HG03103 (cell line): ENCODE results near the gene FYCO1.

Source experiments
- ATAC-seq: cut with Tn5 transposase; IDR thresholded peaks from one replicate; pipeline ENCODE4 v1.9.1; 2021; ENCODE audit warnings: low read depth; ENCODE audit not compliant: unreplicated experiment

The FYCO1 gene

GRCh38 chr3:45922950-45923590 is 72.6 kb downstream of the FYCO1 start:
- no peak for ATAC-seq

- ATAC-seq, result no peak
Measured at GRCh38 chr3:45922039-45922326, 73.6 kb downstream of the FYCO1 start.

- ATAC-seq, result no peak
Measured at GRCh38 chr3:45921158-45922038, 74.2 kb downstream of the FYCO1 start.

DNA sequence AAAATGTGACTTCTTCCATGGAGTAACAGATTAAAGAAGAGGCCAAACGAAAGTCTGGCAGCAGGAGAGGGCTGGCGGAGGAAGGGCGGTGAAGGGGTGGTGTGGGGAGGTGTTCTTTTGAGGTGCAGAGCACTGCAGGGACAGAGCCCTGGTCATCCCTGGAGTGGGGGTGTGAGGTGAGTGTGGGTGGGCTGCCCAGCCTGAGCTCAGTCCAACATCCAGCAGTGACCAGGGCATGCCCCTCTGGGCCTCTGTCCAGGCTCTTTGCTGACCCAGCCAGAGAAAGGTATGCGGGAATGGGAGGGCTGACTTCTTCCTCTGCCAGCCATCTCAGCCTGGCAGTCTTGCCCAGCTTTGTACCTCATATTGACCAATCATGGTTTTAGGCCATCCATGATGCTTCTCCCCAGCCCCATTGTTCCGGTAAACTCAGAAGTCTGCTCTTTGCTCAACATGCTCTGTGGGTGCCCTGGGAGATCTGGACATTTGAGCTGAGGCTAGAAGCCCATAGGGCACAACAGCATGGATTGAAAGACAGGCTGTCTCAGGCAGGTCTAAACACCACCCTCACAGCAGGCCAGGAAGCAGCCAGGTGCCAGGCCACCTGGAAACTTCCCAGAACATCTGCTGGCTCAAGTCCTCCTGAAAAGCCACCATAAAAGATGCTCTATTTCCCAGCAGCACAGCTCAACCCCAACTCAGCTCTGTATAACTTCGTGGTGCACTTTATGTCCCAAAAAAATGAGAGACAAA is 78.3 kb downstream of the FYCO1 start:
- no peak for ATAC-seq

DNA sequence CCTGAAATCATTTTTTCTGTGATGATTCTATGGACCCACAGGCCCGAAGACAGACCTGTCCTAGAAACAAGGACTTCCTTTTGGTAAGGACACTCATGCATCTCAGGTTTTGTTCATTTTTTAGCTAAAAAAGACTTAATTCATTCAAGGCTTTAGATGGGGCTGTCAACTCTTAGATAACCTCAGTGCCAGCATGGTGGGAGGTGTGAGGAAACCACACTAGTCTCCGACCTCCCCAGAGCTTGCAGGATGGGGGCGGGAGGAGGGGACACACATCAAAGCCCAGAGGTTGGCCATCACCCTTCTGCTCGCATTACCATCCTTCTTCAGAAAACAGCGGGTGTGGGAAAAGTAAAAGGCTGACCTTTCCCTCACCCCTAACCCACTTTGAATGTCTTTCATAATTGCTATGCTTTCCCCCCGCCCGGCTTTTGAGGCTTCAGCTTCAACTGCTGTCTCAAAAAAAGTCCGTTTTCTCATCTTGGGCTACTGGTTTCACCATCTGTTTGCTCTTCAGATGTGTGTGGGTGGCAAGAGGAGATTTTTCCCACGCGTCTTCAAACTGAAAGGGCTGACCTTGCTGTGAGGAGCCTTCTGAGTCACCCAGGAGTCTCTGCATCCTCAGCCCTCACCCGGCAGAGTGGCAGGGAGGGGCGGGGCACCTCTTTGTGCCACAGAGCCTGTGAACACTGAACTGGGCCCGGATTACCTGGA is 79.9 kb downstream of the FYCO1 start:
- ATAC-seq, result peak; percentile 85

DNA sequence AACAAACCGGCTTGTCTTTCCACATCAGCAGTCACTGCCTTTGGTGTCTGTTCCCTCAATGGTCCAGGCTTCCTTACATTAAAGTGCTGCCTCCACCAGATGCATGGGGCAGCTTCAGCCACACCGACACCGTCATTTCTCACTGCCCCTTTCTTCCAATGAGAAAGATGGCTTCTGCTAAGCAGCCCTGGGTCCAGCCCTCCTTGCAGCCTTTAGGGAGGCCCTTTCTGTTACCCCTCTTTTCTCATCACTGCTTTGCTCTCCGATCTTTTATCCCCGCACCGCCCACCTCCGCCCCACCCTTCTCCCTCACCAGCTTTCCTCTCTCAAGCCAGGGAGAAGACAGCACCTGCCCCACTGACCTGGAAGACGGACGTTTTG is 80.6 kb downstream of the FYCO1 start:
- ATAC-seq, result no peak

- no peak for ATAC-seq
Measured at GRCh38 chr3:45914362-45915058, 81.1 kb downstream of the FYCO1 start.

GRCh38 chr3:45912435-45912834 is 83.2 kb downstream of the FYCO1 start:
- no peak for ATAC-seq

GRCh38 chr3:45911511-45912226 is 84.0 kb downstream of the FYCO1 start:
- no peak for ATAC-seq

- ATAC-seq, result no peak
Measured at GRCh38 chr3:45910892-45911291, 84.7 kb downstream of the FYCO1 start.

GRCh38 chr3:45909542-45909941 is 86.1 kb downstream of the FYCO1 start:
- ATAC-seq, result no peak

- ATAC-seq, result no peak
Measured at GRCh38 chr3:45908761-45909160, 86.9 kb downstream of the FYCO1 start.

GRCh38 chr3:45907769-45908705 is 87.6 kb downstream of the FYCO1 start:
- ATAC-seq, result no peak

- ATAC-seq, result no peak
Measured at GRCh38 chr3:45906681-45907407, 88.8 kb downstream of the FYCO1 start.

DNA sequence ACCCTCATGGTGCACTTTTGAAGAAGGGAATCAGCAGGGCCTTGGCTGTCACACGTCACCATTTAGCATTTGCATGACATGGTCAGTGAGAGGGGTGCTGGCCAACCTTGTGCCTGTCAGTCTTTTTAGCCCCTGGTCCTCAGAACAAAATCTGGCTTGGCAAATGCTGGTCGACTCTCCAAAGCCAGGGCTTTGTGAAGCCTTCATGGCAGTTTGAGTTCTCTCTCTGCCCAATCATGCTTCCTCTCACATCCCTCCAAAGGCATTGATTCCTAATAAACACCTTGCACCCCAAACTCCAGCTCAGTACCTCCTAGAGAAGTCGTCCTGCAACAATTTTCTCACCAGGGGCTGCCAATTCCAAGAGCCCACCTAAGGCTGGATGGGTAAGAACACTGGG is 89.9 kb downstream of the FYCO1 start:
- ATAC-seq, result no peak

DNA sequence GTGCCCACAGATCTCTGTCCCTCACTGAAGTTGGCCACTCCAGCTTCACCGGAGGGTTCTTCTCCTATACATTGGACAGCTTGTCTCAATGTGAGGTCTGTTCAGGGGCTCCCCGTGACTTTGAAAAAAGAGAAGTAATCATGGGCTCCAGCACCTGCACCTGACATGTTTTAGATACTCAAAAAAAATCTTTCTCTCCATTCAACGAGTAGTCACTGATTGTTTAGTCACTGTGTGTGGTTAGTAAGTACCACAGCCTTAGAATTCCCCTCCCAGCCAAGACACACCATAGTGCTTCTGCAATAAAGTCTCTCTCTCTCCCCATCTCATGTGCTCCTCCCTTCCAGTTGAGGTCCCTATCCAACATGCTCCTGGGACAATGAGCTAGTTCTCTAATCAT is 90.7 kb downstream of the FYCO1 start:
- no peak for ATAC-seq

GRCh38 chr3:45896956-45897355 is 98.7 kb downstream of the FYCO1 start:
- no peak for ATAC-seq
